NAMALWA (cell line): ENCODE results near the gene ASTN2.

ENCODE experiments used
- DNase-seq: peaks from one replicate; pipeline ENCODE4 v3.0.0-alpha.2; 2015; ENCODE audit warnings: low spot score

ASTN2 gene

DNA sequence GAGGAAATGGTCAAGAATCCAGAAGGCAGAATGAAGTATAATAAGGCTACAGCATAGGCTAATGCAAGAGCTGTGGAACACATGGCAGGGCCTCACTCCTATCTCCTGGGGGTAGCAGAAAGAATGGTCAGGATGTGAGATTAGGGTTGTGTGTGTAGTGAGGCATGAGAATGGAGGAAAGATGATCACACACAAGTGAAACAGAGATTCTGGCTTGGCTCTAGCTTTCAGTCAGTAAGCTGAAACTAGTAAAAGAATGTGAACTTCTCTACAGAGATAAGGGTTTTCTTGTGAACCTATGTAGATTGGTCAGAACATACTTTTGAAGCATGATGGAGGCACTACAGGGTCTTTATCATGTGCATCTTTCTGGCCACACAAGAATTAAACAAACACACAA lies 298.8 kb downstream of the ASTN2 start:
- DNase-seq = no peak

GRCh38 chr9:117114768-117115167 lies 300.1 kb downstream of the ASTN2 start:
- no peak for DNase-seq

DNA sequence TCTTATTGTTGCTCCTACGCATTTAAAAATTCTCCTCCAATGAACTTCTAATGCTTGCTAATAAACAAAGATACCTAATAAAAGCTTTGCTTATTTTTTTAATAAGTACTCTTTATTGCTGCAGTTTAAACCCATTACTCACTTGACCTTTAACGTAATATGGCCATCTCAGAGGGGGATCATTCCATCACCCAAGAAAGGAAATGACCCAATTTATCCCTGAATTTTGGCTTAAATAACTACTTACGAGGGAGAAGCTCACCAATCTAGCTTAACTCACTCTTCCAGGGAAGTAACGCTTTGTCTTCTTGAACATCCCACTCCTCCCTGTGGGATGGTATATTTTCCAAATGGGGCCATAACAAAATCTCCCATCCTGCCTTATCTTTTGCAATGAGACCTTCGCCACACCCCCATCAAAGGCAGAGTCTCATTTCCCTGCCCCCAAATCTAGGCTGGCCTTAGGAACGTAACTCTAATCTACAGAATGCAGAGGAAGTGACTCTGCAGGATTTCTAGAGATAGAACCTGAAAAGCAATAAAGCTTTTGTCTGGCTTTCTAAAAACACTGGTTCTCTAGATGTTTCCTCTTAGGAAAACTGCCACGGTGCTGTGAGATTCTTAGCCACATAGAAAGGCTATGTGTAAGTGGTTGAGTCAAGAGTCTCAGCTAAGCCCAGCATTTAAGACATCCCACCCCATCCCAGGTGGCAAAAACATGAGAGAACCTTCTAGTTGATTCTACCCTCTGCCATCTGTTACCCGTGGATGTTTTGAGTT lies 310.0 kb downstream of the ASTN2 start:
- DNase-seq = no peak

- DNase-seq = no peak
Observed at GRCh38 chr9:117104206-117104605, 310.7 kb downstream of the ASTN2 start.

GRCh38 chr9:117103438-117104110 lies 311.3 kb downstream of the ASTN2 start:
- DNase-seq = no peak

DNA sequence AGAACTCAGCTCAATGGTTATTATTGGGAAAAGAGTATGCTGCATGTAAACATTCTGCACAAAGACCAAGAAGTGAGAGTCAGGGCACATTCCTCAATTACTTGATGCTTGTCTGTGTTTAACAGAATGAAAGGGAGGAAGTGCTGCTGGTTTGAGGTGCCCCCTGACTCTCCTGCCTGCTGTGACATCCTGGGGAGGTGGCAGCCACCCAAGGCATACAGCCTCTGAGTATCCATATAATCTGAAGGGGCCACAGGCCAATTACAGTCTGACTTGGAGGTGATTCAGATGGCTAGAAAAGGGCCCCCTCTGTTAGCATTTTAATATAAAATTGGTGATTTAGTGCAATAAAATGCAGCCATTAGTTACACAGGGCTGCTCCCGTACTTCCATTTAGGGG lies 313.8 kb downstream of the ASTN2 start:
- no peak for DNase-seq

- no peak for DNase-seq
Observed at GRCh38 chr9:117098331-117098730, 316.5 kb downstream of the ASTN2 start.

DNA sequence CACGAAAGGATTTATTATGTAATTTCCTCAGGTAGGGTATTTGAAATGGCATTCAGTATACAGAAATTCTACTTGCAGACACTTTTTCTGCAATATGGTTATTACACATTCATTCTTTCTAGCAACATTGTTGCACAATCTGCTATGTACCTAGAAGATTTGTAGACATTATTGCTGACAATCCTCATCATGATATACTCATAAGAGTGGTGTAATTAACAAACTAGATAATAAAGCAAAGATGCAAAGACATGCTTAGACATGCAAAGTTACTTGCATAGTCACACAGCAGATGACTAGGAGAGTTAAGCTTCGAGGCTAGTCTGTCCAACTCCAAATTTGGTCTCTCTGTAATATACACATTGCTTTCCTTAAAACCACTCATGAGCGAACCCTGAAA lies 317.1 kb downstream of the ASTN2 start:
- no peak for DNase-seq

GRCh38 chr9:117096138-117096537 lies 318.7 kb downstream of the ASTN2 start:
- DNase-seq = no peak

- DNase-seq = no peak
Observed at GRCh38 chr9:117095081-117095480, 319.8 kb downstream of the ASTN2 start.

DNA sequence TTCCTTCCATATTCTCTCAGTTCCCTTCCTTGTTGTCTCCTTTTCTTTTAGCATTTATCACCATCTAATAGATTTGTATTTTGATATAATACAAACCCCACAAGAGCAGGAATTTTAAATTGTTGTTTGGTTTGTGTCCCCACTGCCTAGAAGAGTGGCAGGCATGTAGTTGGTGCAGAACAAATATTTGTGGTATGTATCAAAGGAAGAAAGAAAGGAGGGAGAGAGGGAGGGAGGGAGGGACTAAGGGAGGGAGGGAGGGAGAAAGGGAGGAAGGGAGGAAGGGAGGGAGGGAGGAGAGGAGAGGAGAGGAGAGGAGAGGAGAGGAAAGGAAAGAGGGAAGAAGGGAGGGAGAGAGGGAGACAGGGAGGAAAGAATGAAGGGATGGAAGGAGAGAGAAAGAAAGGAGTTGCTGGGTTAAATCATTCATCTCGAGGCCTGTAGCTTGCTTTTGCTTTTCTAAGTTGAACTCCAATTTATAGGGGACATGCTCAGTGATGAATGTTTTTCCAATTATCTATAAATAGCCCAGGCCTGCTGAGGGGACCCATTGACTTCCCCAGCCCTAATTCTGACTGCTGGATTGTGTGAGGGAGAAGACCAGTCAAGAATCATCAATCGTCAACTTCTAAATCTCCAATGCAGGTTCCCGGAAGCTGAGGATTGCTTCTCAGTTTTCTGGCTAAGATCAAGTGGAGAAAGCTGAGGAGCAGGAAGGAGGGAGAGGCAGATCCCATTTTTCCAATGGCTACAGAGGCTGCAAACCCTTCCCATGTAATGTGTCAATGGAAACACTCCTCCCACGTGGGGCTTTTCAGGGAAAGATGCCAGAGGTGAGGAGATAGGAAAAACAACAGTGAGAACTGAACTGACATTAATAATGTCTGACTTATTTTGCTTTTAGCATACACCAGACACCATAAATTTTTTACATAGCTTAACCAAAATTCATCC lies 320.7 kb downstream of the ASTN2 start:
- no peak for DNase-seq

GRCh38 chr9:117092582-117092981 lies 322.3 kb downstream of the ASTN2 start:
- DNase-seq = no peak

DNA sequence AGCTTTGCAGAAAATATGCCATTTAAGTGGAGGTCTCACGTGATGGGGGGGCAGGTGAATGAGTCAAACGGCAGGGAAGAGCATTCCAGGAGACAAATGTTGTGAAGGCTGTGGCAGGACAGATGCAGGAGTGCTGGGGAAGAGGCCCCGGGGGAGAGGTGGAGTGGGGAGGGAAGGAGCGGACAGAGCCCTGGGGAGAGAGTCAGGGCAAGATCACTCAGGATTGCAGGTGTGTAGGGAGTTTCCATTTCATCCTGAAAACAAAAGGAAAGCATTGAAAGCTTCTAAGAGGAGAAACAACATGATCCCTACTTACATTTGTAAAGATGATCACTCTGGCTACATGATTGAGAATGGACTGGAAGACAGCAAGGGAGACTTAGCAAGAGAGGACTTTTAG lies 323.3 kb downstream of the ASTN2 start:
- DNase-seq = no peak

GRCh38 chr9:117088786-117089185 lies 326.1 kb downstream of the ASTN2 start:
- no peak for DNase-seq

GRCh38 chr9:117088140-117088539 lies 326.7 kb downstream of the ASTN2 start:
- no peak for DNase-seq

DNA sequence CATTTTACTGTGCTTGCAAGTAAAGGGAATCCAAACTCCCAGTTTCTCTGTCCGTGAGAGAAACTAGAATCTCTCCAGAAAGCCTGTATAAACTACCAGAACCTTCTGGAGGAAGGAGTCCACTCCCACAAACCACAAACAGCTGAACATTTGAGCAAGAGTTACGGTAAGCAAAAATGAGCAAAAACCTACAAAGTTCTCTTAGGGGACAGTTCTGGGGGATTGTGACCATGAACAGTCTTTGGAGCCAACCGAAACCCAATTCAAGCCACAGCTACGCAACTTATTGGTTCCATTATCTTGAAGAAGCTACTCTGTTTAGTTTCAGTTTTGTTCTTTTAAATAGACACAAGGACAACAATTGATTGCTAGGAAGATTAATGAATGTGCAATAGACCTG lies 330.6 kb downstream of the ASTN2 start:
- DNase-seq = no peak

- no peak for DNase-seq
Observed at GRCh38 chr9:117083559-117083958, 331.3 kb downstream of the ASTN2 start.

DNA sequence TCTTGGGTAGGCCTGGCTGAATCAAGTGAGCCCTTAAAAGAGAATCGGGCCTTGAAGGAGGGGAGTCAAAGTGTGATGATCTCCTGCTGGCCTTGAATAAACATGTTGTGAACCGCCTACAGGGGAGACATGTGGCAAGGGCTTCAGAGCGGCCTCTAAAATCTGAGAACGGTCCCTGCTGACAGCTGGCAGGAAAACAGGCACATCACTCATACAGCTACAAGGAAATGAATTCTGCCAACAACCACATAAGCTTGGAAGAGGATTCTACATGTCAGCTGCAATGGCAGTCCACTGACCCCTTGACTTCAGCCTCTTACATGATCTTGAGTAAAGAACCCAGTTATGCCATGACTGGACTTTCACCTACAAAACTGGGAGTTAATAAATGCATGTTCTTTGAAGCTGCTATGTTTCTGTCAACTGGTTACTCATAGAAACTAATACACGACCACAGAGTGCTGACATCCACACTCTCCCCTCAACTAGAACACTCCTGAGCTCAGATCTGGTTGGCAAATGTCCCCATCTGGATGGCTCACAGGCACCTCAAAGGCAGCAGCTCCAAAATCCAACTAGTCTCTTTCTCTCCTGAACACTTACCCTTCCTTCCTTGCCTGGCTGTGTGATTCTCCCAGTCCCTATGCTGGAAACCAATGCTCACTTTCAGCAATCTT lies 333.1 kb downstream of the ASTN2 start:
- DNase-seq = no peak

- no peak for DNase-seq
Observed at GRCh38 chr9:117080765-117081390, 334.0 kb downstream of the ASTN2 start.

DNA sequence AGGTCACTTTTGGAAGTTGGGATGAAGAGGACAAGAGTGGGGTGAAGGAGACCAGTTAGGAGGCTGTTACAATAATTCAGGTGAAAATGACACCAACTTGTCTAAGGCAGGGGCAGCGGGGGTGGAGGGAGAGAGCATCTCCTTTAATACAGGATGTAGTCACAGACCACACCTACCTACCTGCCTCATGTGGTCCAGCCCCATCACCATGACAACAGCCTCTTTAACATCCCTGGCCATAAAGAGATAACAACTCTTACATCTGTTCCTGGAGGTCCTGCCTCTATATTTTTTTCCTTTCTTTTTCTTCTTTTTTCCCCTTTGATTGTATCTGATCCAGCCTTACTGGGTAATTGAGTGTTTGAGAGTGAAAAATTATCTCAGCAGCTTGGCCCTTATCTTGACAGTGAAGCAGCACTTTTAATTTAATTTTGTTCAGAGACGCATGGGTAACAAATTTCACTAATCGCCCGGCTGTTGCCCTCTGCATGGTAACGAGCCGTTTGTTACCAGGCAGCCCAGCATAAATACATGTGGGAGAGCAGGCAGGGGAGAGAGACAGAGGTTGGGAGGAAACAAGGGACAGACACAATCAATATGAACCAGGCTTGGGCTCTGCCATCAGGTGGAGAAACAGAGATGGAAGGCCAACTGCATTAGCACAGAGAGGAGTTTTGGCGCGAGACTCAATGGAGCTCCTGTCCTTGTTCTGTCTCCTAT lies 338.1 kb downstream of the ASTN2 start:
- no peak for DNase-seq

DNA sequence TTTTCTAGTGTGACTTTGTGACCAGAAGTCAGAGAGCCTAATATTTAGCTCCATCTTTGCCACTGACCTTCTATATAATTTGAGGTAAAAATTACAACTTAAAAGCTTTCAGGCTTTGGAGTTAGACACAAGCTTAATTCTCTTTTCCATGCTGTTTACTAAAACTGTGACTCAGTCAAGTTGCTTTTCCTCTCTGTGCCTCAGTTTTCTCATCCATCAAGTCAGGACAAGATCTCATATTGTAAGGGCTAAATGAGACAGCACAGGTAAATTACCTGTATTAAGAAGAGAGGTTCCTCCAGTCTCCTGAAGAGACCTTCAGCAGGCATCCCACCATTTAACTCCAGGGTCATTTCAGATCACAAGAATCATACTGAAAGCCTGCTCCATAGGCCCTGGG lies 339.2 kb downstream of the ASTN2 start:
- DNase-seq = no peak
